Measurements from ENCODE around the gene HELZ2.

The HELZ2 gene

GRCh38 chr20:63530788-63531160, 43.3 kb downstream of the HELZ2 start:
- Histone ChIP-seq H4K20me1 (ENCODE audit: insufficient read depth, low read length, poor library complexity, severe bottlenecking) (no peaks in the 10 kb centered on the region), H3K9ac (ENCODE audit: low read depth, low read length, poor library complexity, severe bottlenecking) (no peak overlapping the region), H3K4me1 (ENCODE audit: insufficient read depth, low read length, poor library complexity, severe bottlenecking) (no peaks in the 10 kb centered on the region), H3K27me3 (ENCODE audit: insufficient read depth, low read length, poor library complexity, severe bottlenecking) (no peaks in the 10 kb centered on the region), H3K36me3 (ENCODE audit: insufficient read depth, low read length) (no peaks in the 10 kb centered on the region), H3K79me2 (ENCODE audit: insufficient read depth, low read length) (no peaks in the 10 kb centered on the region), H3F3A (ENCODE audit: low read depth) (no peaks in the 10 kb centered on the region), H3K9me2 (replicated peaks; ENCODE audit: low read depth, low read length) (no peaks in the 10 kb centered on the region), H3K9me3 (ENCODE audit: insufficient read depth, low read depth, low read length) (no peaks in the 10 kb centered on the region), H3K4me2 (ENCODE audit: low read depth, low read length, poor library complexity, severe bottlenecking) (no peak overlapping the region), H2AFZ (ENCODE audit: low read length) (no peak overlapping the region), H3K4me3 (ENCODE audit: low read length, poor library complexity, severe bottlenecking) (no peak overlapping the region)
- TF ChIP-seq, protein P1, sequence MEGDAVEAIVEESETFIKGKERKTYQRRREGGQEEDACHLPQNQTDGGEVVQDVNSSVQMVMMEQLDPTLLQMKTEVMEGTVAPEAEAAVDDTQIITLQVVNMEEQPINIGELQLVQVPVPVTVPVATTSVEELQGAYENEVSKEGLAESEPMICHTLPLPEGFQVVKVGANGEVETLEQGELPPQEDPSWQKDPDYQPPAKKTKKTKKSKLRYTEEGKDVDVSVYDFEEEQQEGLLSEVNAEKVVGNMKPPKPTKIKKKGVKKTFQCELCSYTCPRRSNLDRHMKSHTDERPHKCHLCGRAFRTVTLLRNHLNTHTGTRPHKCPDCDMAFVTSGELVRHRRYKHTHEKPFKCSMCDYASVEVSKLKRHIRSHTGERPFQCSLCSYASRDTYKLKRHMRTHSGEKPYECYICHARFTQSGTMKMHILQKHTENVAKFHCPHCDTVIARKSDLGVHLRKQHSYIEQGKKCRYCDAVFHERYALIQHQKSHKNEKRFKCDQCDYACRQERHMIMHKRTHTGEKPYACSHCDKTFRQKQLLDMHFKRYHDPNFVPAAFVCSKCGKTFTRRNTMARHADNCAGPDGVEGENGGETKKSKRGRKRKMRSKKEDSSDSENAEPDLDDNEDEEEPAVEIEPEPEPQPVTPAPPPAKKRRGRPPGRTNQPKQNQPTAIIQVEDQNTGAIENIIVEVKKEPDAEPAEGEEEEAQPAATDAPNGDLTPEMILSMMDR (conservative IDR thresholded peaks at IDR 0.05; ENCODE audit: low read length) = no peak

- Histone ChIP-seq H3K4me3 (ENCODE audit: low read length, poor library complexity, severe bottlenecking) (no peak overlapping the region), H3K4me1 (ENCODE audit: insufficient read depth, low read length, poor library complexity, severe bottlenecking) (no peaks in the 10 kb centered on the region), H3K9me3 (ENCODE audit: insufficient read depth, low read depth, low read length) (no peaks in the 10 kb centered on the region), H2AFZ (ENCODE audit: low read length) (no peak overlapping the region), H3K4me2 (ENCODE audit: low read depth, low read length, poor library complexity, severe bottlenecking) (no peak overlapping the region), H3F3A (ENCODE audit: low read depth) (0 out of 2 replicates have a peak, but pooled peaks cover 3% of the 10 kb centered on the region), H3K9me2 (replicated peaks; ENCODE audit: low read depth, low read length) (no peaks in the 10 kb centered on the region), H4K20me1 (ENCODE audit: insufficient read depth, low read length, poor library complexity, severe bottlenecking) (no peaks in the 10 kb centered on the region), H3K27me3 (ENCODE audit: insufficient read depth, low read length, poor library complexity, severe bottlenecking) (no peaks in the 10 kb centered on the region), H3K36me3 (ENCODE audit: insufficient read depth, low read length) (no peaks in the 10 kb centered on the region), H3K9ac (ENCODE audit: low read depth, low read length, poor library complexity, severe bottlenecking) (no peak overlapping the region), H3K79me2 (ENCODE audit: insufficient read depth, low read length) (no peaks in the 10 kb centered on the region)
- TF ChIP-seq, protein P1 (conservative IDR thresholded peaks at IDR 0.05; ENCODE audit: low read length) = no peak
- TF ChIP-seq EZH2phosphoT487 (IDR thresholded peaks at IDR 0.05; ENCODE audit: borderline replicate concordance) = no peak
Observed at GRCh38 chr20:63529861-63530787, 43.9 kb downstream of the HELZ2 start.

GRCh38 chr20:63529180-63529860, 44.7 kb downstream of the HELZ2 start:
- no peak overlapping the region for H3K4me2 ChIP-seq (ENCODE audit: low read depth, low read length, poor library complexity, severe bottlenecking)
- no peak overlapping the region for H3K4me3 ChIP-seq (ENCODE audit: low read length, poor library complexity, severe bottlenecking)
- H3K4me1 ChIP-seq (ENCODE audit: insufficient read depth, low read length, poor library complexity, severe bottlenecking) = no peaks in the 10 kb centered on the region
- H3K79me2 ChIP-seq (ENCODE audit: insufficient read depth, low read length) = no peaks in the 10 kb centered on the region
- H4K20me1 ChIP-seq (ENCODE audit: insufficient read depth, low read length, poor library complexity, severe bottlenecking) = no peaks in the 10 kb centered on the region
- no peaks in the 10 kb centered on the region for H3K27me3 ChIP-seq (ENCODE audit: insufficient read depth, low read length, poor library complexity, severe bottlenecking)
- no peaks in the 10 kb centered on the region for H3K9me2 ChIP-seq (replicated peaks; ENCODE audit: low read depth, low read length)
- TF ChIP-seq EZH2phosphoT487 (IDR thresholded peaks at IDR 0.05; ENCODE audit: borderline replicate concordance) = no peak
- TF ChIP-seq, protein P1 (conservative IDR thresholded peaks at IDR 0.05; ENCODE audit: low read length) = no peak
- no peaks in the 10 kb centered on the region for H3K36me3 ChIP-seq (ENCODE audit: insufficient read depth, low read length)
- no peak overlapping the region for H3K9ac ChIP-seq (ENCODE audit: low read depth, low read length, poor library complexity, severe bottlenecking)
- H2AFZ ChIP-seq (ENCODE audit: low read length) = no peak overlapping the region
- H3K9me3 ChIP-seq (ENCODE audit: insufficient read depth, low read depth, low read length) = no peaks in the 10 kb centered on the region
- H3F3A ChIP-seq (ENCODE audit: low read depth) = 0 out of 2 replicates have a peak, but pooled peaks cover 3% of the 10 kb centered on the region

Measured in Loucy (cell line).